HEK293 (cell line): Measurements from ENCODE around the gene TPST1.

Source experiments
- CTCF ChIA-PET: fragments of 350-600 bp; formaldehyde crosslinking; extraction: SDS; loops from one replicate; lab custom pipeline; 2021; ENCODE audit warnings: antibody characterized with exemption; lab: Yijun Ruan, JAX
- POLR2A ChIA-PET: fragments of 300-600 bp; formaldehyde crosslinking; extraction: SDS; loops from one replicate; lab custom pipeline; 2020; ENCODE audit warnings: antibody characterized with exemption, inconsistent platforms; lab: Yijun Ruan, JAX
- H3K27ac ChIP-seq: fragments of 200-500 bp; sonication (Bioruptor generic); 2 replicates; pipeline ENCODE4 v1.5.1; 2014; ENCODE audit warnings: low read depth, low read length, control low read depth, inconsistent platforms; ENCODE audit errors: extremely low read depth
- H3K36me3 ChIP-seq, 2 experiments: fragments of 200-500 bp in 1 of 2; sonication (Bioruptor generic) in 1 of 2; 1 replicate in 1 of 2; 2 replicates in 1 of 2; pipeline ENCODE4 v1.5.1; 2014 to 2017; ENCODE audit warnings: inconsistent platforms in 2 of 2, low read length in 2 of 2; ENCODE audit not compliant: control insufficient read depth in 2 of 2, insufficient read depth in 1 of 2
- H3K4me1 ChIP-seq: fragments of 200-500 bp; sonication (Bioruptor generic); 2 replicates; pipeline ENCODE4 v1.5.1; 2014; ENCODE audit warnings: mild to moderate bottlenecking, low read length, inconsistent platforms; ENCODE audit not compliant: control insufficient read depth, insufficient read depth
- H3K4me3 ChIP-seq: 2 replicates; pipeline ENCODE4 v1.5.1; 2011; ENCODE audit warnings: low read depth, mild to moderate bottlenecking, control low read depth, low read length, moderate library complexity
- H3K9me3 ChIP-seq: fragments of 200-500 bp; sonication (Bioruptor generic); 2 replicates; pipeline ENCODE4 v1.5.1; 2014; ENCODE audit warnings: low read depth, low read length, inconsistent platforms; ENCODE audit not compliant: control insufficient read depth, insufficient read depth
- ATF2 ChIP-seq: fragments of 450-650 bp; formaldehyde crosslinking; IDR thresholded peaks from 2 replicates; pipeline ENCODE4 v1.5.1; 2016; ENCODE audit warnings: missing biosample characterization, missing genetic modification characterization, low read depth
- BCL11B ChIP-seq: fragments of 450-650 bp; formaldehyde crosslinking; IDR thresholded peaks from 2 replicates; pipeline ENCODE4 v1.5.1; 2016; ENCODE audit warnings: low read depth, missing biosample characterization, missing genetic modification characterization
- CTCF ChIP-seq: fragments of 450-650 bp; formaldehyde crosslinking; IDR thresholded peaks from 2 replicates; pipeline ENCODE4 v1.5.1; 2016; ENCODE audit warnings: missing biosample characterization, missing genetic modification characterization
- INSM2 ChIP-seq: fragments of 450-650 bp; formaldehyde crosslinking; IDR thresholded peaks from 2 replicates; pipeline ENCODE4 v1.5.1; 2016; ENCODE audit warnings: missing biosample characterization, missing genetic modification characterization
- KLF17 ChIP-seq: fragments of 450-650 bp; formaldehyde crosslinking; IDR thresholded peaks from 2 replicates; pipeline ENCODE4 v1.5.1; 2016; ENCODE audit warnings: missing biosample characterization, missing genetic modification characterization
- PBX3 ChIP-seq: sonication (generic); formaldehyde crosslinking; IDR thresholded peaks from 2 replicates; pipeline ENCODE4 v1.8.1; 2022; ENCODE audit warnings: mild to moderate bottlenecking, moderate library complexity, missing genetic modification reagents
- TRIM28 ChIP-seq: IDR thresholded peaks from 2 replicates; pipeline ENCODE4 v1.6.1; 2011; ENCODE audit warnings: low read length, control low read depth, borderline replicate concordance
- YY1 ChIP-seq: fragments of 450-650 bp; formaldehyde crosslinking; IDR thresholded peaks from 2 replicates; pipeline ENCODE4 v1.5.1; 2018; ENCODE audit warnings: missing biosample characterization, missing genetic modification characterization
- ZBTB20 ChIP-seq: fragments of 450-650 bp; formaldehyde crosslinking; IDR thresholded peaks from 2 replicates; pipeline ENCODE4 v1.5.1; 2016; ENCODE audit warnings: missing biosample characterization, missing genetic modification characterization
- ZIC2 ChIP-seq: fragments of 450-650 bp; formaldehyde crosslinking; IDR thresholded peaks from 2 replicates; pipeline ENCODE4 v1.5.1; 2016; ENCODE audit warnings: missing biosample characterization, missing genetic modification characterization
- ZNF112 ChIP-seq: fragments of 450-650 bp; formaldehyde crosslinking; IDR thresholded peaks from 2 replicates; pipeline ENCODE4 v1.5.0; 2017; ENCODE audit warnings: missing biosample characterization, missing genetic modification characterization
- ZNF146 ChIP-seq: fragments of 450-650 bp; formaldehyde crosslinking; IDR thresholded peaks from 2 replicates; pipeline ENCODE4 v1.5.1; 2016; ENCODE audit warnings: missing biosample characterization, missing genetic modification characterization
- ZNF302 ChIP-seq: fragments of 450-650 bp; formaldehyde crosslinking; IDR thresholded peaks from 2 replicates; pipeline ENCODE4 v1.5.1; 2016; ENCODE audit warnings: missing biosample characterization, missing genetic modification characterization, low read depth
- ZNF530 ChIP-seq: fragments of 450-650 bp; formaldehyde crosslinking; IDR thresholded peaks from 2 replicates; pipeline ENCODE4 v1.5.1; 2016; ENCODE audit warnings: low read depth, missing biosample characterization, missing genetic modification characterization
- ZNF624 ChIP-seq: fragments of 450-650 bp; formaldehyde crosslinking; IDR thresholded peaks from 2 replicates; pipeline ENCODE4 v1.5.1; 2017; ENCODE audit warnings: missing biosample characterization, missing genetic modification characterization
- ZNF626 ChIP-seq: fragments of 450-650 bp; sonication (Bioruptor Pico); formaldehyde crosslinking; IDR thresholded peaks from 2 replicates; pipeline ENCODE4 v1.5.1; 2018; ENCODE audit warnings: missing biosample characterization, missing genetic modification characterization, inconsistent platforms
- ZNF701 ChIP-seq: fragments of 450-650 bp; formaldehyde crosslinking; IDR thresholded peaks from 2 replicates; pipeline ENCODE4 v1.5.1; 2016; ENCODE audit warnings: missing biosample characterization, missing genetic modification characterization
- ZNF768 ChIP-seq: fragments of 450-650 bp; formaldehyde crosslinking; IDR thresholded peaks from 2 replicates; pipeline ENCODE4 v1.5.1; 2018; ENCODE audit warnings: missing biosample characterization, mild to moderate bottlenecking, missing genetic modification characterization
- ZSCAN30 ChIP-seq: fragments of 450-650 bp; IDR thresholded peaks from 2 replicates; pipeline ENCODE4 v1.5.1; 2018; ENCODE audit warnings: missing biosample characterization, mild to moderate bottlenecking, missing genetic modification characterization, moderate library complexity
- ZSCAN5A ChIP-seq: fragments of 450-650 bp; formaldehyde crosslinking; IDR thresholded peaks from 2 replicates; pipeline ENCODE4 v1.5.1; 2016; ENCODE audit warnings: missing biosample characterization, missing genetic modification characterization
- ZXDB ChIP-seq: fragments of 450-650 bp; formaldehyde crosslinking; IDR thresholded peaks from 2 replicates; pipeline ENCODE4 v1.5.1; 2016; ENCODE audit warnings: missing biosample characterization, missing genetic modification characterization

The TPST1 gene

GRCh38 chr7:66216687-66217086 is 11.6 kb downstream of the TPST1 start (continued):
- TF ChIP-seq ATF2 (tag by site-specific recombination) (no peak), PBX3 (CRISPR knock-in tag) (no peak), KLF17 (tag by site-specific recombination) (no peak)

GRCh38 chr7:66219805-66220204 is 14.7 kb downstream of the TPST1 start:
- H3K4me1 ChIP-seq: no peaks in the 10 kb centered on the region
- H3K9me3 ChIP-seq: no peaks in the 10 kb centered on the region
- CTCF ChIA-PET: interaction anchor here (3.3 kb wide), 1 partner anchor 13 kb away, joined by 12 read pairs; no protein-coding TSS in a partner anchor
- H3K27ac ChIP-seq: no peak overlapping the region
- POLR2A ChIA-PET: interaction anchor here (2.4 kb wide), 1 partner anchor 15 kb away, joined by 8 read pairs; the partner anchor contains the start of gene TPST1
- no peak overlapping the region for H3K4me3 ChIP-seq
- TF ChIP-seq ZNF302 (no peak), BCL11B (tag by site-specific recombination) (no peak), YY1 (no peak), ZNF530 (tag by site-specific recombination) (no peak), ZNF112 (tag by site-specific recombination) (no peak), ZNF701 (tag by site-specific recombination) (no peak), KLF17 (tag by site-specific recombination) (no peak), INSM2 (tag by site-specific recombination) (no peak), ZNF626 (no peak), ZBTB20 (tag by site-specific recombination) (no peak), ZNF768 (tag by site-specific recombination) (no peak), ZNF624 (tag by site-specific recombination) (no peak), ZSCAN5A (no peak), ZXDB (tag by site-specific recombination) (no peak), CTCF (tag by site-specific recombination) (no peak), ZNF146 (tag by site-specific recombination) (no peak), ZSCAN30 (no peak), TRIM28 (no peak), ZIC2 (tag by site-specific recombination) (no peak)
- TF ChIP-seq, all 188 proteins: peak for 0
- no peaks in the 10 kb centered on the region for H3K36me3 ChIP-seq
